ENCODE data around the gene SNX9.
"Not testable (repeated sequence)": the region's sequence is repeated elsewhere in the genome, so short reads cannot be mapped to it uniquely, and the experiment has no call there.

The SNX9 gene

DNA sequence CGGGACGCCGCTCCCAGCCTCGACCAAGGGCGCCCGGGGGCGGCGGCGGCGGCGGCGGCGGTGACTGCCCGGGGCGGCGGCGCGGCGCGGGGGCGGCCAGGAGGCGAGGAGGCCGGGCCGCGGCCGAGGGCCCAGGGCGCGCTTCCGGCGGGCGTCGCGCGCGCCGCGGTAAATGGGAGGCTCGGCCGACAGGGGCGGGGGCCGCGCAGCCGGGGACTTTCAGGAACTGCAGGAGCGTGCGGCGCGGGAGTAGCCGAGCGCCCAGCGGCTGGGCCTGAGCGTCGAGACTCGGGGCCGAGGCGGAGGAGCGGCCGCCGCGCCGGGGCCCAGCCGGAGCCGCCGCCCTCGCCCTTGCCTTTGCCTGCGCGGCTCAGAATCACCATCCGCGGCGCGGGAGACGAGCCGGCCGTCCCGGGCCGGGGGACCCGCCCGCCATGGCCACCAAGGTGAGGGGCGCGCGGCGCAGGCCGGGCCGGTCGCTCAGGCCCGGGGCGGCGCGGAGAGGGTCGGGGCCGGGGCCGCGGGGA, at the start of gene SNX9:
SNX9 (plus strand) TSS at position 246 of the 527 bp plus-strand sequence; CDS start at position 435, 189 bp downstream.
- DNase-seq, result peak; percentile 74

DNA sequence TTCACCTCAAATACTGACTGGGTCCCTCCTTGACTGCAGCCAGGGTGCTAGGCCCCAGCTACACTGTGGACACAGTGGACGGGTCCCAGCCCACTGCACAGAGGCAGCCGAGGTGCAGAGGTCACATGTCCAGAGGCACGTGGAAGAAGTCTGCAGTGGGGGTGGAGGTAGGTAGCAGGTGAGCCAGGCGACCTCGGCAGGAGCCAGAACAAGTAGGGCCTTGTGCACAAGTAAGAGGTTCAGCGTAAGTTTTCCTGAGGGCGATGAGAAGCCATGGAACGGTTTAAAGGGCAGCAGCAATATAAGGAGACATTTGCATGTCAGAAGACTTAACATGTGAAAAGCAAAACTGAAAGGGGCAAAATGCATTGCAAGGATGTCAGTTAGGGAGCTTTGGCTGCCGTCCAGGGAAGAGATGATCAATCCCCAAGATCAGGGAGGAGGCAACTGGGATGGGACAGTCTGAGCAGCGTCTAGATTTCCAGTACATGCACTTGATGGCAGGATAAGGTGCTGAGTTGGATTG, 49.7 kb upstream of the SNX9 start:
- DNase-seq, result no peak

GRCh38 chr6:157774153-157775135, 48.6 kb upstream of the SNX9 start:
- DNase-seq, result no peak

DNA sequence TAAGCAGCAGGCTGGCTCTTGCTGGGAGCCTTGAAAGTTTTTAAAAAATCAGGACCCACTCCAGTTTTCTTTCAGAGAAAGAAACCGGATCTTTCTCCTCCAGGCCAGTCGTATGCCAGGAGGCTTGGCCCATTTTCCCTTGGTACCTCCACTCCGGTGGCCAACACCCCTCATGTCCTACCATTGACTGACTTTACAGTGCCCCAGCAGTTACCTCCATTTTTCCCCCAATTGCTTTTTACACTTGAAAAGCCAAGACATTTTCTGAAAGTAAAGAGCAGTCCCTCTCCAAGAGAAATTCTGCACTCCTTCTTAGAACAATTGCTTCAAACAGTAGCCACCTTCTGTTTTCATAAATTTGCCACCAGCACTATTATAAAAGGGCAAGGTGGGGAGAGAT, 47.7 kb upstream of the SNX9 start:
- DNase-seq, result no peak

GRCh38 chr6:157777344-157777743, 45.7 kb upstream of the SNX9 start:
- DNase-seq, result no peak

GRCh38 chr6:157778719-157779118, 44.3 kb upstream of the SNX9 start:
- no peak for DNase-seq

DNA sequence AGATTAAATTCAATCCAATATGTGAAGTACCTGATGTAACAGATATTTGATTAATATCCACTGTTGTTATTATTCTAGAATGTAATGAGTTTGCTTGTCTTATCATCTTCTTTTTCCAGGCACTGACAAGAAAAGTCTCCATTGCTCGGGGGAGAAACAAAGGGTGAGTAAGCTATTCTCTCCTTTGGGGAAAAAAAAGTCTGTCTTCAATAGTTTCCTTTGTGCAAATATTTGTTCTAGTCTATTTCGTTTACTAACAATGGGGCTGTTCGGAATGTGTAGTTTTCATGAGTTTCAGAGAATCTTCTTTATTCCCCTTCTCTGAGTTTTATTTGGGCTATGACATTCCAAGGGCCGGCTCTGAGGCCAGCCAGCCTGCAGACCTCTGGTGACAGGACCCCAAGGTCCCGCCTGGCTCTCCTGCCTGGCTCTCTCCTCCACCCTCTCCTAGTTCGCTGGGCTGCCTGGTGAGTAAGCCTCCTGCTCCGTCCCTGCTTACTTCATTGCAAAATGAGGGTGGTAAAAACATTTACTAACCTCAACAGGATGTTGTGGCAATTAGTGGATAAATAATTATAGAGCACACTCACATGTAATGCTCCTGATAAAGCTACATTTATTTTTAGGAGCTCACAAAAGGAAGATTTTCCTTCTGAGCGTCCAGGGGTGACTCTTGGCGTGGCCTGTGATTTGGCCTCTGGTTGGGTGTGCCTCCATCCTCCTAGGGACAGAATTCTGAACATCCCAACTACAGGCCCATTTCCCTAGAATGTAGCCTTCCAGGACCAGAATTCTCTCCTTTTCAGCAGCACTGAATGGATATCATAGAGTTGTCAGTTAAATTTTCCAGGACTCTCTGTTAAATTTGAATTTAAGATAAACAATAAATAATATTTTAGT, 43.1 kb upstream of the SNX9 start:
- no peak for DNase-seq

GRCh38 chr6:157785636-157786035, 37.4 kb upstream of the SNX9 start:
- no peak for DNase-seq

GRCh38 chr6:157786221-157786620, 36.8 kb upstream of the SNX9 start:
- DNase-seq, result no peak

- DNase-seq, result no peak
Measured at GRCh38 chr6:157787080-157787479, 36.0 kb upstream of the SNX9 start.

- no peak for DNase-seq
Measured at GRCh38 chr6:157788180-157788579, 34.9 kb upstream of the SNX9 start.

- no peak for DNase-seq
Measured at GRCh38 chr6:157789297-157789696, 33.7 kb upstream of the SNX9 start.

DNA sequence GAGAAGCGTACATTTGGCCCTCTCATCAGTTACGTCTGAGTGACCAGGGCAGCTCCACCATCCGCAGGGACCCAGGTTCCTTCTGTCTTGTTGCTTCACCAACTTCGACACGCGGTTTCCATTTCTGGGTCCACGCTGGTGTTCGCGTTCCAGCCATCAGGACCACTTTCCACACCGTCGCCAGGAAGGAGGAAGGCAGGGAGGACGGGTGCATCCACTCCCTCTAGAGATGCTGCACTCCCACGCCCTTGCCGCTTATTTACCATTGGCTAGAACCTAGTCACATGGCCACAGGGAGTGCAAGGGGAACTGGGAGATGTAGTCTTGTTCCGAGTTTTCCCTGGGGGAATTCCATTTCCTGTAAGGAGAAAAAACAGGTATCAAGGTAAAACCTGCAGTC, 33.2 kb upstream of the SNX9 start:
- no peak for DNase-seq

DNA sequence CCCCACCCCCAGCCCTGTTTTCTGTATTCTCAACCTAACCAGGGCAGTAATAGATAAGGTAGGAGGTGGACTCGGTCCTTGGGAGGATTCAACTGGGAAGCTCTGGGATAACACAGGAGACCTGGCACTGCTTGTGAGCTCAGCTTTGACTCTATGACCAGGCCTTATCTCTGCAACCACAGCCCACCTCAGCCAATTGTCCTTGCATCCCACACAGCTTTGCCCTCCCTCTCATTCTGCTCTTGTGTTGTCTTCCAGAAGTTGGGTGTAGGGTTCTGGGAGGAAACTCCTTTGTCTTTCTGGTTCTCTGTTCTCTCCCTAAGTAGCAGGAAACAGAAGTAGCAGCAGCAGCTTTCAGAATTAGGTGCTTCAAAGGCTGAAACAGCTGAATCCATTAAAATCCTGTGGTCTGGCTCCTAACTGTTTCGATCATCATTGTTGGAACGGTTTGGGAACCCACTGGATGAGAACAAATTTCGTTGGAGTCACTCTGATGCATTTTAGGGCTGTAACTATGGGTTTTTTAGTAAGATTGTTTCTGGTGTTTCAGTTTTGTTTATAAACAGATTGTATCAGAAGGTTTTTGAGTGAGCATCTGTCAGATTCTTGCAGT, 32.4 kb upstream of the SNX9 start:
- no peak for DNase-seq

- no peak for DNase-seq
Measured at GRCh38 chr6:157791450-157791849, 31.6 kb upstream of the SNX9 start.

DNA sequence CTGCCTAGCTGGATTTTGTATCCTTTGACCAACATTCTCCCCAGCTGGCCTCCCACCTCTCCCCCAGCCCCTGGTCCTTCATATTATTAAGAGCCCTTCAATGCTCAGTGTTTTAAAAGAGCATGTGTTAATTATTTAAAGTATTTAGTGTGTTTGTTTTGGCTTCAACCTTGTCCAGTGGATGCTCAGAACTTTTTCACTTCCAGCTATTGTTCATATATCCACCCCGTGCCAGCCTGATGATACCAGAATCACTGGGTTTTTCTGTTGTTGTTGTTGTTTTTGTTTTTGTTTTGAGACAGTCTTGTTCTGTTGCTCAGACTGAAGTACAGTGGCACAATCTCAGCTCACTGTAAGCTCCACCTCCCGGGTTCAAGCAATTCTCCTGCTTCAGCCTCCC, 30.4 kb upstream of the SNX9 start:
- no peak for DNase-seq

- not testable (repeated sequence) for DNase-seq
Measured at GRCh38 chr6:157794012-157794411, 29.0 kb upstream of the SNX9 start.

DNA sequence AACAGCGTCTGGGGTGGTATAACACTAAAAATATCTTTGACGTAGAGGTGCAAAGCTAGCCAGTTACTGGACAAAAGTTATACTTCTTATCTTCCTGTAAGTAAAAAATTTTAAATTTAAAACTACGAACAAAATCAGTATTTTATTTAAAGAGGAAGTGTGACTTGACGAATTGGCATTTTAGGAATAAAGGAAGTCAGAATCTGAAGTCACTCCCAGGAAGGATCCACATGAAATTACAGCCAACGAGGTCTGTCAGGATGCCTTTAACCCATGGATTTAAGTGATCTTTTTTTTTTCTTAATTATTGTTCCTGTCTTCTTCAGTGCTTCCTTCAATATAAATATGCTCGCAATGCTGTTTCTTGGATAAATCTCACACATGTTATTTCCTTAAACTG, 27.2 kb upstream of the SNX9 start:
- no peak for DNase-seq

- DNase-seq, result no peak
Measured at GRCh38 chr6:157798851-157799250, 24.2 kb upstream of the SNX9 start.

GRCh38 chr6:157799561-157799960, 23.5 kb upstream of the SNX9 start:
- DNase-seq, result not testable (repeated sequence)

- no peak for DNase-seq
Measured at GRCh38 chr6:157800420-157801237, 22.4 kb upstream of the SNX9 start.
